CD4-positive, alpha-beta T cell (primary cell): ENCODE measurements around the gene HIVEP1. TPM values are rescaled to one million over a fixed set of nuclear protein-coding genes. Genes with fewer than 3 reads are reported as not detected.

Source experiments
- ATAC-seq: fragments of 200-7000 bp; cut with Tn5 transposase; one replicate; pipeline ENCODE4 v1.10.0; 2022; ENCODE audit warnings: mild to moderate bottlenecking; ENCODE audit not compliant: poor library complexity
- CTCF ChIA-PET: fragments of 350-600 bp; sonication (Branson Sonifier 250); formaldehyde crosslinking; loops from one replicate; lab custom pipeline; 2021; ENCODE audit warnings: antibody characterized with exemption, inconsistent platforms; lab: Charles Lee
- POLR2A ChIA-PET: fragments of 350-600 bp; sonication (Branson Sonifier 250); formaldehyde crosslinking; loops from one replicate; lab custom pipeline; 2021; ENCODE audit warnings: antibody characterized with exemption, inconsistent platforms; lab: Charles Lee
- DNase-seq, 14 experiments: peaks; one replicate each; pipeline ENCODE4 v3.0.0-alpha.2; 2013 to 2020; ENCODE audit warnings: mixed read lengths in 2 of 14
- H3K27ac ChIP-seq, 2 donors: one replicate each; pipeline versions ENCODE4 v1.5.1 to v1.7.0; 2013; ENCODE audit warnings: low read length in 2 of 2, low read depth in 1 of 2, mild to moderate bottlenecking in 1 of 2
- H3K27me3 ChIP-seq, 2 experiments: 1 replicate in 1 of 2; 2 replicates in 1 of 2; pipeline versions ENCODE4 v1.6.1 to v1.7.0; 2013; ENCODE audit warnings: low read length in 2 of 2, control low read depth in 1 of 2, mild to moderate bottlenecking in 1 of 2, moderate library complexity in 1 of 2; ENCODE audit not compliant: insufficient read depth in 2 of 2, control insufficient read depth in 1 of 2
- H3K36me3 ChIP-seq: one replicate; pipeline ENCODE4 v1.6.1; 2013; ENCODE audit warnings: low read length, control low read depth; ENCODE audit not compliant: insufficient read depth
- H3K4me1 ChIP-seq: one replicate; pipeline ENCODE4 v1.6.1; 2013; ENCODE audit warnings: low read length, control low read depth; ENCODE audit not compliant: insufficient read depth
- H3K4me3 ChIP-seq: one replicate; pipeline ENCODE4 v1.5.1; 2013; ENCODE audit warnings: mild to moderate bottlenecking, low read length, moderate library complexity
- H3K9me3 ChIP-seq, 2 experiments: 1 replicate in 1 of 2; 2 replicates in 1 of 2; pipeline versions ENCODE4 v1.6.1 to v1.7.0; 2013; ENCODE audit warnings: low read length in 2 of 2, mild to moderate bottlenecking in 2 of 2, control low read depth in 1 of 2, moderate library complexity in 1 of 2; ENCODE audit not compliant: control insufficient read depth in 1 of 2, insufficient read depth in 1 of 2
- H3K27ac Mint-ChIP-seq: one replicate; pipeline ENCODE4 v1.8.0; 2020; ENCODE audit warnings: mixed read lengths
- H3K27me3 Mint-ChIP-seq: one replicate; pipeline ENCODE4 v1.8.0; 2021; ENCODE audit warnings: mixed read lengths
- H3K36me3 Mint-ChIP-seq: one replicate; pipeline ENCODE4 v1.8.0; 2021; ENCODE audit warnings: low read depth, mixed read lengths
- H3K4me1 Mint-ChIP-seq: one replicate; pipeline ENCODE4 v1.8.0; 2021; ENCODE audit warnings: low read depth, mixed read lengths
- H3K4me3 Mint-ChIP-seq: one replicate; pipeline ENCODE4 v1.8.0; 2020; ENCODE audit warnings: mild to moderate bottlenecking, mixed read lengths
- H3K9me3 Mint-ChIP-seq: one replicate; pipeline ENCODE4 v1.8.0; 2020; ENCODE audit warnings: mixed read lengths
- CTCF ChIP-seq: fragments of 200-600 bp; IDR thresholded peaks from one replicate; pipeline ENCODE4 v1.8.0; 2022; ENCODE audit warnings: antibody characterized with exemption, mild to moderate bottlenecking
- intact Hi-C, 2 experiments: fragments of 100-400 bp; cut with DNase I in 1 of 2; cut with micrococcal nuclease in 1 of 2; formaldehyde crosslinking; loops; one replicate each; pipeline versions ENCODE4 v1.15.1 to v1.9.0; 2023 to 2025; cut with DNase I, micrococcal nuclease
- total RNA-seq, 174 experiments: library from RNA in 2 of 174; stranded (reverse) in 2 of 174; gene quantifications; one replicate each; pipeline ENCODE4 v1.2.3 and lab custom pipeline; 2021 to 2026

HIVEP1 gene
- total RNA-seq, 2 experiments from 2014 or later, result 76.3 to 78.8 TPM

GRCh38 chr6:11970114-11970513 is 42.0 kb upstream of the HIVEP1 start:
- no peak overlapping the region for H3K4me3 ChIP-seq
- Mint-ChIP-seq H3K9me3 (no peaks in the 10 kb centered on the region), H3K4me3 (no peak overlapping the region), H3K27me3 (no peaks in the 10 kb centered on the region), H3K4me1 (peaks cover 8% of the 10 kb centered on the region), H3K27ac (no peak overlapping the region), H3K36me3 (no peaks in the 10 kb centered on the region)
- CTCF ChIA-PET, result no interaction called here
- H3K27me3 ChIP-seq, result no peaks in the 10 kb centered on the region
- ATAC-seq (no peak), DNase-seq (no peak)
- H3K36me3 ChIP-seq, result no peaks in the 10 kb centered on the region
- no peaks in the 10 kb centered on the region for H3K9me3 ChIP-seq
- no peak overlapping the region for H3K27ac ChIP-seq
- no peak for TF ChIP-seq CTCF
- POLR2A ChIA-PET, result no interaction called here
- intact Hi-C loops, result no loop called here
- H3K4me1 ChIP-seq, result no peaks in the 10 kb centered on the region

- TF ChIP-seq CTCF, result no peak
- no peak overlapping the region for H3K4me3 ChIP-seq
- no peak for ATAC-seq
- Mint-ChIP-seq H3K9me3 (no peaks in the 10 kb centered on the region), H3K4me1 (peaks cover 14% of the 10 kb centered on the region), H3K27me3 (no peaks in the 10 kb centered on the region), H3K27ac (no peak overlapping the region), H3K36me3 (no peaks in the 10 kb centered on the region), H3K4me3 (no peak overlapping the region)
- no peaks in the 10 kb centered on the region for H3K36me3 ChIP-seq
- no peaks in the 10 kb centered on the region for H3K27me3 ChIP-seq
- intact Hi-C loops, result no loop called here
- H3K27ac ChIP-seq, result no peak overlapping the region
- H3K9me3 ChIP-seq, result no peaks in the 10 kb centered on the region
- POLR2A ChIA-PET, result no interaction called here
- CTCF ChIA-PET, result interaction anchor here (0.6 kb wide), 1 partner anchor 11 kb away, joined by 3 read pairs; no protein-coding TSS in a partner anchor
- H3K4me1 ChIP-seq, result peaks cover 3% of the 10 kb centered on the region
- no peak for DNase-seq
These were observed 41.0 kb upstream of the HIVEP1 start for GRCh38 chr6:11971154-11971553.

GRCh38 chr6:11972270-11972669 is 39.8 kb upstream of the HIVEP1 start:
- intact Hi-C loops, result no loop called here
- no peaks in the 10 kb centered on the region for H3K9me3 Mint-ChIP-seq
- peaks cover 21% of the 10 kb centered on the region for H3K4me1 Mint-ChIP-seq
- H3K4me1 ChIP-seq, result peaks cover 3% of the 10 kb centered on the region
- H3K27me3 Mint-ChIP-seq, result no peaks in the 10 kb centered on the region
- DNase-seq (no peak), ATAC-seq (no peak)
- H3K4me3 Mint-ChIP-seq, result no peak overlapping the region
- H3K27ac Mint-ChIP-seq, result no peak overlapping the region
- no peak overlapping the region for H3K27ac ChIP-seq
- POLR2A ChIA-PET, result no interaction called here
- H3K27me3 ChIP-seq, result no peaks in the 10 kb centered on the region
- H3K4me3 ChIP-seq, result no peak overlapping the region
- no peaks in the 10 kb centered on the region for H3K36me3 Mint-ChIP-seq
- no peaks in the 10 kb centered on the region for H3K36me3 ChIP-seq
- H3K9me3 ChIP-seq, result no peaks in the 10 kb centered on the region
- no peak for TF ChIP-seq CTCF
- CTCF ChIA-PET, result interaction anchor here (1.7 kb wide), 1 partner anchor 16 kb away, joined by 3 read pairs; no protein-coding TSS in a partner anchor
